Measurements from ENCODE around the gene HNF1B.
"Not testable (repeated sequence)": the region's sequence is repeated elsewhere in the genome, so short reads cannot be mapped to it uniquely, and the experiment has no call there.

The HNF1B gene

GRCh38 chr17:37744961-37745800 lies at the start of gene HNF1B:
Gene HNF1B (minus strand): TSS chr17:37745059. CDS start chr17:37744884, 175 bp downstream.
- ATAC-seq (peak; percentile 65), DNase-seq (peak; percentile 32 to 52)
- Mint-ChIP-seq H3K4me3 (peak within 1 kb of the TSS; percentile 87 to 92), H3K27ac (peak within 1 kb of the TSS; percentile 59 to 70), H3K27me3 (peaks cover 91% of the 10 kb centered on the region), H3K9me3 (no peaks in the 10 kb centered on the region), H3K4me1 (peaks cover 56% of the 10 kb centered on the region)

- Mint-ChIP-seq H3K27ac (peak overlapping the region in 1 of 2 donors; percentile 44), H3K9me3 (no peaks in the 10 kb centered on the region), H3K4me3 (no peak overlapping the region), H3K4me1 (peaks cover 12% of the 10 kb centered on the region), H3K27me3 (peaks cover 51% of the 10 kb centered on the region)
- DNase-seq (no peak), ATAC-seq (no peak)
These were observed 47.9 kb upstream of the HNF1B start for GRCh38 chr17:37792787-37793186.

- Mint-ChIP-seq H3K27ac (no peak overlapping the region), H3K4me1 (peaks cover 12% of the 10 kb centered on the region), H3K4me3 (no peak overlapping the region), H3K9me3 (no peaks in the 10 kb centered on the region), H3K27me3 (peaks cover 53% of the 10 kb centered on the region)
- ATAC-seq (peak; percentile 96), DNase-seq (peak; percentile 53 to 64)
These were observed 46.9 kb upstream of the HNF1B start for GRCh38 chr17:37791447-37792399.

GRCh38 chr17:37789771-37790541 lies 45.1 kb upstream of the HNF1B start:
- no peak for ATAC-seq
- Mint-ChIP-seq H3K9me3 (no peaks in the 10 kb centered on the region), H3K27ac (peak overlapping the region in 1 of 2 donors; percentile 71), H3K4me3 (no peak overlapping the region), H3K27me3 (peaks cover 49% of the 10 kb centered on the region), H3K4me1 (peaks cover 12% of the 10 kb centered on the region)
- DNase-seq, result no peak

GRCh38 chr17:37789021-37789565 lies 44.2 kb upstream of the HNF1B start:
- peaks cover 56% of the 10 kb centered on the region for H3K27me3 Mint-ChIP-seq

GRCh38 chr17:37788526-37788925 lies 43.7 kb upstream of the HNF1B start:
- ATAC-seq (no peak), DNase-seq (no peak)
- Mint-ChIP-seq H3K4me3 (no peak overlapping the region), H3K27ac (peak overlapping the region in 1 of 2 donors; percentile 10), H3K9me3 (no peaks in the 10 kb centered on the region), H3K27me3 (peaks cover 61% of the 10 kb centered on the region), H3K4me1 (peaks cover 12% of the 10 kb centered on the region)

More at GRCh38 chr17:37789021-37789565, 44.2 kb upstream of the HNF1B start:
- no peak overlapping the region for H3K27ac Mint-ChIP-seq
- no peak overlapping the region for H3K4me3 Mint-ChIP-seq
- ATAC-seq, result no peak
- no peaks in the 10 kb centered on the region for H3K9me3 Mint-ChIP-seq
- DNase-seq, result no peak
- H3K4me1 Mint-ChIP-seq, result peaks cover 12% of the 10 kb centered on the region

- Mint-ChIP-seq H3K9me3 (no peaks in the 10 kb centered on the region), H3K4me3 (no peak overlapping the region), H3K4me1 (peaks cover 12% of the 10 kb centered on the region), H3K27ac (peak overlapping the region in 1 of 2 donors; percentile 42), H3K27me3 (peaks cover 69% of the 10 kb centered on the region)
- DNase-seq, result no peak
- no peak for ATAC-seq
These were observed 42.3 kb upstream of the HNF1B start for GRCh38 chr17:37787055-37787757.

GRCh38 chr17:37786481-37786880 lies 41.6 kb upstream of the HNF1B start:
- Mint-ChIP-seq H3K27me3 (peaks cover 65% of the 10 kb centered on the region), H3K9me3 (no peaks in the 10 kb centered on the region), H3K27ac (no peak overlapping the region), H3K4me3 (no peak overlapping the region), H3K4me1 (peaks cover 12% of the 10 kb centered on the region)
- DNase-seq, result no peak
- ATAC-seq, result no peak

GRCh38 chr17:37782460-37782859 lies 37.6 kb upstream of the HNF1B start:
- H3K4me3 Mint-ChIP-seq, ATAC-seq, H3K27ac Mint-ChIP-seq, DNase-seq, H3K9me3 Mint-ChIP-seq: not testable (repeated sequence)
- Mint-ChIP-seq H3K4me1 (peaks cover 11% of the 10 kb centered on the region), H3K27me3 (peaks cover 40% of the 10 kb centered on the region)

GRCh38 chr17:37781451-37781850 lies 36.6 kb upstream of the HNF1B start:
- ATAC-seq (no peak), DNase-seq (no peak)
- no peak overlapping the region for H3K27ac Mint-ChIP-seq
- H3K27me3 Mint-ChIP-seq, result peaks cover 30% of the 10 kb centered on the region
- H3K4me1 Mint-ChIP-seq, result peaks cover 17% of the 10 kb centered on the region
- H3K4me3 Mint-ChIP-seq, result no peak overlapping the region
- H3K9me3 Mint-ChIP-seq, result no peaks in the 10 kb centered on the region

GRCh38 chr17:37779554-37779953 lies 34.7 kb upstream of the HNF1B start:
- DNase-seq, result no peak
- no peak overlapping the region for H3K4me3 Mint-ChIP-seq
- no peaks in the 10 kb centered on the region for H3K9me3 Mint-ChIP-seq
- peaks cover 24% of the 10 kb centered on the region for H3K27me3 Mint-ChIP-seq
- ATAC-seq, result no peak
- no peak overlapping the region for H3K27ac Mint-ChIP-seq
- peaks cover 34% of the 10 kb centered on the region for H3K4me1 Mint-ChIP-seq

- peaks cover 13% of the 10 kb centered on the region for H3K27me3 Mint-ChIP-seq
- peak; percentile 52 to 83 for DNase-seq
- no peaks in the 10 kb centered on the region for H3K9me3 Mint-ChIP-seq
- peak overlapping the region; percentile 92 to 95 for H3K27ac Mint-ChIP-seq
- peak; percentile 90 for ATAC-seq
- H3K4me1 Mint-ChIP-seq, result peaks cover 80% of the 10 kb centered on the region
- H3K4me3 Mint-ChIP-seq, result peak overlapping the region; percentile 22 to 37
These were observed 29.6 kb upstream of the HNF1B start for GRCh38 chr17:37774504-37774903.

GRCh38 chr17:37772982-37773381 lies 28.1 kb upstream of the HNF1B start:
- ATAC-seq (peak; percentile 57), DNase-seq (peak in 1 of 2 donors; percentile 51)
- H3K4me3 Mint-ChIP-seq, result peak overlapping the region in 1 of 2 donors; percentile 70

More at GRCh38 chr17:37772982-37773381, 28.1 kb upstream of the HNF1B start:
- Mint-ChIP-seq H3K27ac (peak overlapping the region; percentile 92 to 98), H3K9me3 (peaks cover 0 to under 1% of the 10 kb centered on the region in 2 donors), H3K4me1 (peaks cover 87% of the 10 kb centered on the region), H3K27me3 (peaks cover 15% of the 10 kb centered on the region)

Measured in stimulated activated naive CD8-positive, alpha-beta T cell treated with anti-CD3 and anti-CD28 coated beads, Interleukin-15, amount 100 ng/mL, for 72 hours (primary cell).